Liver (tissue), 3 donors: ENCODE data around the gene NAT16.

Source experiments
- ATF3 ChIP-seq: IDR thresholded peaks from 2 replicates; pipeline ENCODE4 v1.6.1; 2016; ENCODE audit warnings: antibody characterized with exemption
- CTCF ChIP-seq: fragments of 150-350 bp; IDR thresholded peaks from 2 replicates; pipeline ENCODE4 v1.5.1; 2017; ENCODE audit warnings: improper control_type of control experiment, low read depth, low read length; ENCODE audit not compliant: missing input control
- GABPA ChIP-seq, 2 donors: IDR thresholded peaks in 1 of 2; conservative IDR thresholded peaks in 1 of 2; 2 replicates each; pipeline ENCODE4 v1.6.1; 2016; ENCODE audit warnings: antibody characterized with exemption in 2 of 2, mild to moderate bottlenecking in 1 of 2, moderate library complexity in 1 of 2
- JUND ChIP-seq, 2 donors: IDR thresholded peaks; 2 replicates each; pipeline ENCODE4 v1.6.1; 2016; ENCODE audit warnings: antibody characterized with exemption in 2 of 2
- MAX ChIP-seq: IDR thresholded peaks from 2 replicates; pipeline ENCODE4 v1.6.1; 2016; ENCODE audit warnings: antibody characterized with exemption
- REST ChIP-seq: IDR thresholded peaks from 2 replicates; pipeline ENCODE4 v1.6.1; 2016; ENCODE audit warnings: antibody characterized with exemption, mild to moderate bottlenecking
- TAF1 ChIP-seq: conservative IDR thresholded peaks from 2 replicates; pipeline ENCODE4 v1.6.1; 2016; ENCODE audit warnings: antibody characterized with exemption, mild to moderate bottlenecking
- YY1 ChIP-seq: IDR thresholded peaks from 2 replicates; pipeline ENCODE4 v1.6.1; 2016; ENCODE audit warnings: antibody characterized with exemption, mild to moderate bottlenecking
- donor health status: healthy.
- donor health status: healthy.

GRCh38 chr7:101172005-101172853 is 7.9 kb downstream of the NAT16 start:
- TF ChIP-seq CTCF (no peak), YY1 (no peak), ATF3 (no peak), TAF1 (no peak), MAX (no peak), REST (no peak), JUND (IDR thresholded peaks at IDR 0.05) (no peak), GABPA (IDR thresholded peaks at IDR 0.05 in 1 of 2, conservative IDR thresholded peaks at IDR 0.05 in 1 of 2) (no peak)
